ENCODE measurements around the gene SLC28A1. TPM values are rescaled to one million over a fixed set of nuclear protein-coding genes. Genes with fewer than 3 reads are reported as not detected.

The SLC28A1 gene
- total and polyA plus RNA-seq, 2 of the 4 experiments (the other 2 are of a cell fraction), result not detected

DNA sequence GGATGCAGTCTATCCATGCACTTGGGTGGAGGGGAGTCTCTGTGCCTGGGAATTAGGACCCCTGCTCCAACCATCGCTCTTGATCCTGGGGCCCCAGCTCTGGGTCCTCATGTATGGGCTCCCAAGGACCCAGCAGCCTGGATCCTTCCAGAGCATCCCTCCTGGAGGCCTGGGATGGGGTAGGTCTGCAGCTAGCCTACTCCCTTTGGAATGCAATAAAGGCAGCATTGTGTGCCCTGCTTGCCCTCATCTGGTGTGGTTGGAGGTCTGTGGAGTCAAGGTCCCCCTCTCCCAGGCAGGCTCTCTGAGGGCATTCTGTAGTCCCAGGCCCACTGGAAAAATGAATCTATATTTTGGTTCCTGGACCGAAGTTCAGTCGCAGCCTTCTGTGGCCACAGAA is 15.0 kb upstream of the SLC28A1 start:
- intact Hi-C loops (cut with micrococcal nuclease), result no loop called here

More for the DNA sequence above, 15.0 kb upstream of the SLC28A1 start:
- H2BK20ac ChIP-seq (ENCODE audit: low read depth, low read length), result no peak overlapping the region
- no peak overlapping the region for H4K91ac ChIP-seq (ENCODE audit: insufficient read depth, low read depth, low read length)
- H3K27ac ChIP-seq (ENCODE audit: insufficient read depth, low read length), result no peak overlapping the region
- H2BK15ac ChIP-seq (ENCODE audit: low read depth, low read length), result no peak overlapping the region
- H2AFZ ChIP-seq (replicated peaks; ENCODE audit: low read length, poor library complexity), result no peak overlapping the region
- TF ChIP-seq MAZ (IDR thresholded peaks at IDR 0.05; ENCODE audit: borderline replicate concordance, low read depth, low read length) (no peak), POLR2A (IDR thresholded peaks at IDR 0.05; ENCODE audit: low read depth, low read length) (no peak), BHLHE40 (IDR thresholded peaks at IDR 0.05; ENCODE audit: low read depth, low read length) (no peak), MXI1 (IDR thresholded peaks at IDR 0.05; ENCODE audit: borderline replicate concordance, low read depth, low read length) (no peak), SMC3 (IDR thresholded peaks at IDR 0.05; ENCODE audit: low read depth, low read length) (no peak)
- TF ChIP-seq, protein P1, sequence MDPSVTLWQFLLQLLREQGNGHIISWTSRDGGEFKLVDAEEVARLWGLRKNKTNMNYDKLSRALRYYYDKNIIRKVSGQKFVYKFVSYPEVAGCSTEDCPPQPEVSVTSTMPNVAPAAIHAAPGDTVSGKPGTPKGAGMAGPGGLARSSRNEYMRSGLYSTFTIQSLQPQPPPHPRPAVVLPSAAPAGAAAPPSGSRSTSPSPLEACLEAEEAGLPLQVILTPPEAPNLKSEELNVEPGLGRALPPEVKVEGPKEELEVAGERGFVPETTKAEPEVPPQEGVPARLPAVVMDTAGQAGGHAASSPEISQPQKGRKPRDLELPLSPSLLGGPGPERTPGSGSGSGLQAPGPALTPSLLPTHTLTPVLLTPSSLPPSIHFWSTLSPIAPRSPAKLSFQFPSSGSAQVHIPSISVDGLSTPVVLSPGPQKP (IDR thresholded peaks at IDR 0.05; ENCODE audit: borderline replicate concordance, low read depth, low read length), result no peak
- TF ChIP-seq, protein P2, sequence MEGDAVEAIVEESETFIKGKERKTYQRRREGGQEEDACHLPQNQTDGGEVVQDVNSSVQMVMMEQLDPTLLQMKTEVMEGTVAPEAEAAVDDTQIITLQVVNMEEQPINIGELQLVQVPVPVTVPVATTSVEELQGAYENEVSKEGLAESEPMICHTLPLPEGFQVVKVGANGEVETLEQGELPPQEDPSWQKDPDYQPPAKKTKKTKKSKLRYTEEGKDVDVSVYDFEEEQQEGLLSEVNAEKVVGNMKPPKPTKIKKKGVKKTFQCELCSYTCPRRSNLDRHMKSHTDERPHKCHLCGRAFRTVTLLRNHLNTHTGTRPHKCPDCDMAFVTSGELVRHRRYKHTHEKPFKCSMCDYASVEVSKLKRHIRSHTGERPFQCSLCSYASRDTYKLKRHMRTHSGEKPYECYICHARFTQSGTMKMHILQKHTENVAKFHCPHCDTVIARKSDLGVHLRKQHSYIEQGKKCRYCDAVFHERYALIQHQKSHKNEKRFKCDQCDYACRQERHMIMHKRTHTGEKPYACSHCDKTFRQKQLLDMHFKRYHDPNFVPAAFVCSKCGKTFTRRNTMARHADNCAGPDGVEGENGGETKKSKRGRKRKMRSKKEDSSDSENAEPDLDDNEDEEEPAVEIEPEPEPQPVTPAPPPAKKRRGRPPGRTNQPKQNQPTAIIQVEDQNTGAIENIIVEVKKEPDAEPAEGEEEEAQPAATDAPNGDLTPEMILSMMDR (conservative IDR thresholded peaks at IDR 0.05; ENCODE audit: low read depth, low read length), result no peak
- BruUV-seq (replicated peaks), result no TSS peak
- no peaks in the 10 kb centered on the region for H3K9me1 ChIP-seq (ENCODE audit: insufficient read depth, low read length)
- H3K79me1 ChIP-seq (ENCODE audit: low read depth in 1 of 2, low read length in 2 of 2), result no peaks in the 10 kb centered on the region
- H2AK9ac ChIP-seq (replicated peaks; ENCODE audit: low read depth, low read length, poor library complexity), result no peak overlapping the region
- no peak overlapping the region for H3K14ac ChIP-seq (replicated peaks; ENCODE audit: low read depth, low read length)
- no peak for DNase-seq
- CTCF ChIA-PET, result no interaction called here
- no peaks in the 10 kb centered on the region for H3K9me3 ChIP-seq (ENCODE audit: control insufficient read depth, insufficient read depth, low read length)
- no peak overlapping the region for H3K4me2 ChIP-seq (ENCODE audit: low read depth, low read length)
- H2BK120ac ChIP-seq (ENCODE audit: low read depth, low read length), result no peak overlapping the region
- no peak overlapping the region for H2AK5ac ChIP-seq (ENCODE audit: low read depth, low read length)
- no peaks in the 10 kb centered on the region for H3K36me3 ChIP-seq (ENCODE audit: control insufficient read depth, insufficient read depth, low read length)
- H4K8ac ChIP-seq (ENCODE audit: low read depth in 2 of 2, low read length in 2 of 2), result no peak overlapping the region
- H2BK5ac ChIP-seq (ENCODE audit: low read depth, low read length, poor library complexity, severe bottlenecking), result no peak overlapping the region
- in situ Hi-C loops (cut with MboI; ENCODE audit: low sequenced_read_pairs), result no loop called here
- no peak overlapping the region for H3K4me3 ChIP-seq (ENCODE audit: insufficient read depth, low read depth, low read length)
- H4K5ac ChIP-seq (ENCODE audit: low read depth, low read length), result no peak overlapping the region
- H4K20me1 ChIP-seq (ENCODE audit: insufficient read depth, low read length), result no peaks in the 10 kb centered on the region
- H3K9ac ChIP-seq (ENCODE audit: low read depth, low read length), result no peak overlapping the region
- H3K4me1 ChIP-seq (ENCODE audit: control insufficient read depth, insufficient read depth, low read length), result no peaks in the 10 kb centered on the region
- H3K56ac ChIP-seq (ENCODE audit: extremely low read depth, insufficient read depth, low read length), result no peak overlapping the region
- no peak for ATAC-seq (ENCODE audit: low read depth)
- no peak overlapping the region for H3K23ac ChIP-seq (ENCODE audit: low read depth, low read length)
- no peak overlapping the region for H3K4ac ChIP-seq (ENCODE audit: low read depth, low read length)
- POLR2A ChIA-PET (ENCODE audit: unreplicated experiment), result no interaction called here
- peaks cover 35% of the 10 kb centered on the region for H3K27me3 ChIP-seq (ENCODE audit: control insufficient read depth, insufficient read depth, low read length)
- no peak overlapping the region for H3K18ac ChIP-seq (ENCODE audit: low read depth, low read length)
- dilution Hi-C loops (cut with HindIII; ENCODE audit: low sequenced_read_pairs, unreplicated experiment), result no loop called here
- 90% methylated on average over 2 of the region's 3 CpGs; no CpG with 5 or more reads in 1 of the 2 experiments for WGBS, 2 experiments (ENCODE audit: extremely low coverage in 2 of 2, insufficient read length in 1 of 2)
